ENCODE measurements around the gene OSBPL5. TPM values are rescaled to one million over a fixed set of nuclear protein-coding genes. Genes with fewer than 3 reads are reported as not detected.

Gene OSBPL5
- total and polyA plus RNA-seq, 2 of the 4 experiments (the other 2 are of a cell fraction) = 14.9 to 22.3 TPM

GRCh38 chr11:3176487-3176886, 11.4 kb upstream of the OSBPL5 start:
- POLR2A ChIA-PET (ENCODE audit: unreplicated experiment) = no interaction called here
- H3K9me1 ChIP-seq (ENCODE audit: insufficient read depth, low read length) = no peaks in the 10 kb centered on the region
- H3K56ac ChIP-seq (ENCODE audit: extremely low read depth, insufficient read depth, low read length) = no peak overlapping the region
- H2AK9ac ChIP-seq (replicated peaks; ENCODE audit: low read depth, low read length, poor library complexity) = no peak overlapping the region
- H3K4ac ChIP-seq (ENCODE audit: low read depth, low read length) = no peak overlapping the region
- in situ Hi-C loops (cut with MboI; ENCODE audit: low sequenced_read_pairs) (no loop called here), intact Hi-C loops (cut with micrococcal nuclease) (no loop called here), dilution Hi-C loops (cut with HindIII; ENCODE audit: low sequenced_read_pairs, unreplicated experiment) (no loop called here)
- H2BK5ac ChIP-seq (ENCODE audit: low read depth, low read length, poor library complexity, severe bottlenecking) = no peak overlapping the region
- no peak overlapping the region for H3K27ac ChIP-seq (ENCODE audit: insufficient read depth, low read length)
- no peak for ATAC-seq (ENCODE audit: low read depth)
- H3K9ac ChIP-seq (ENCODE audit: low read depth, low read length) = no peak overlapping the region
- no peak overlapping the region for H3K4me3 ChIP-seq (ENCODE audit: insufficient read depth, low read depth, low read length)
- H4K5ac ChIP-seq (ENCODE audit: low read depth, low read length) = no peak overlapping the region
- H3K9me3 ChIP-seq (ENCODE audit: control insufficient read depth, insufficient read depth, low read length) = peaks cover 4% of the 10 kb centered on the region; the same call in 1 of the 2 replicates
- H4K8ac ChIP-seq (ENCODE audit: low read depth in 2 of 2, low read length in 2 of 2) = no peak overlapping the region
- TF ChIP-seq MAZ (IDR thresholded peaks at IDR 0.05; ENCODE audit: borderline replicate concordance, low read depth, low read length) (no peak), RFX5 (IDR thresholded peaks at IDR 0.05; ENCODE audit: low read depth, low read length) (no peak), RAD21 (IDR thresholded peaks at IDR 0.05; ENCODE audit: low read length) (no peak), MXI1 (IDR thresholded peaks at IDR 0.05; ENCODE audit: borderline replicate concordance, low read depth, low read length) (no peak), RCOR1 (IDR thresholded peaks at IDR 0.05; ENCODE audit: insufficient replicate concordance, low read length) (no peak), SMC3 (IDR thresholded peaks at IDR 0.05; ENCODE audit: low read depth, low read length) (no peak), CHD1 (IDR thresholded peaks at IDR 0.05; ENCODE audit: low read depth, low read length) (no peak), ELK1 (IDR thresholded peaks at IDR 0.05; ENCODE audit: borderline replicate concordance, low read depth, low read length) (no peak), POLR2A (IDR thresholded peaks at IDR 0.05; ENCODE audit: low read depth, low read length) (no peak), MAFK (IDR thresholded peaks at IDR 0.05; ENCODE audit: low read depth, low read length) (no peak), BHLHE40 (IDR thresholded peaks at IDR 0.05; ENCODE audit: low read depth, low read length) (no peak), CTCF (conservative IDR thresholded peaks at IDR 0.05; ENCODE audit: low read depth, low read length) (no peak)
- H3K27me3 ChIP-seq (ENCODE audit: control insufficient read depth, insufficient read depth, low read length) = peaks cover 12% of the 10 kb centered on the region
- no peak overlapping the region for H3K23ac ChIP-seq (ENCODE audit: low read depth, low read length)
- no peak overlapping the region for H2BK20ac ChIP-seq (ENCODE audit: low read depth, low read length)
- BruUV-seq (replicated peaks) = no TSS peak
- no peaks in the 10 kb centered on the region for H4K20me1 ChIP-seq (ENCODE audit: insufficient read depth, low read length)
- H2BK15ac ChIP-seq (ENCODE audit: low read depth, low read length) = no peak overlapping the region
- no peak overlapping the region for H2BK120ac ChIP-seq (ENCODE audit: low read depth, low read length)
- DNase-seq = no peak
- no peak overlapping the region for H2AFZ ChIP-seq (replicated peaks; ENCODE audit: low read length, poor library complexity)
- 0 out of 2 replicates have a peak, but pooled peaks cover 2% of the 10 kb centered on the region for H3K4me1 ChIP-seq (ENCODE audit: control insufficient read depth, insufficient read depth, low read length)
- H4K91ac ChIP-seq (ENCODE audit: insufficient read depth, low read depth, low read length) = no peak overlapping the region
- H3K14ac ChIP-seq (replicated peaks; ENCODE audit: low read depth, low read length) = no peak overlapping the region
- H3K36me3 ChIP-seq (ENCODE audit: control insufficient read depth, insufficient read depth, low read length) = no peaks in the 10 kb centered on the region
- no peak overlapping the region for H3K4me2 ChIP-seq (ENCODE audit: low read depth, low read length)
- H3K79me1 ChIP-seq (ENCODE audit: low read depth in 1 of 2, low read length in 2 of 2) = no peaks in the 10 kb centered on the region
- no peak overlapping the region for H3K18ac ChIP-seq (ENCODE audit: low read depth, low read length)
- H2AK5ac ChIP-seq (ENCODE audit: low read depth, low read length) = no peak overlapping the region
- CTCF ChIA-PET = interaction anchor here (1.6 kb wide), 1 partner anchor 18 kb away, joined by 4 read pairs; no protein-coding TSS in a partner anchor

Measured in IMR-90 (cell line).